Neutrophil (primary cell): ENCODE results near the gene MITF.

Source experiments
- H3K27ac ChIP-seq: fragments of 200-600 bp; sonication (generic); 2 replicates; pipeline ENCODE4 v1.5.1; 2016; ENCODE audit warnings: mild to moderate bottlenecking, moderate library complexity
- H3K27me3 ChIP-seq: fragments of 200-600 bp; sonication (generic); 2 replicates; pipeline ENCODE4 v1.6.0; 2016; ENCODE audit warnings: mild to moderate bottlenecking
- H3K36me3 ChIP-seq: fragments of 200-600 bp; sonication (generic); 2 replicates; pipeline ENCODE4 v1.5.1; 2017
- H3K4me1 ChIP-seq, 2 experiments: fragments of 200-600 bp in 1 of 2; sonication (generic) in 1 of 2; 1 replicate in 1 of 2; 2 replicates in 1 of 2; pipeline versions ENCODE4 v1.5.1 to v1.6.1; 2013 to 2016; ENCODE audit warnings: low read depth in 1 of 2, low read length in 1 of 2, mild to moderate bottlenecking in 1 of 2, moderate library complexity in 1 of 2; ENCODE audit not compliant: control insufficient read depth in 1 of 2, insufficient read depth in 1 of 2
- H3K4me3 ChIP-seq, 2 experiments: fragments of 200-600 bp in 1 of 2; sonication (generic) in 1 of 2; 1 replicate in 1 of 2; 2 replicates in 1 of 2; pipeline ENCODE4 v1.5.1; 2013 to 2016; ENCODE audit warnings: low read depth in 1 of 2, low read length in 1 of 2, mild to moderate bottlenecking in 1 of 2, moderate library complexity in 1 of 2
- H3K9me3 ChIP-seq: fragments of 200-600 bp; sonication (generic); 2 replicates; pipeline ENCODE4 v1.5.1; 2016
- TF ChIP-seq, protein P1 (sequence below): fragments of 200-600 bp; sonication (generic); IDR thresholded peaks from 2 replicates; pipeline ENCODE4 v1.5.1; 2016; ENCODE audit warnings: antibody characterized with exemption

Gene MITF

DNA sequence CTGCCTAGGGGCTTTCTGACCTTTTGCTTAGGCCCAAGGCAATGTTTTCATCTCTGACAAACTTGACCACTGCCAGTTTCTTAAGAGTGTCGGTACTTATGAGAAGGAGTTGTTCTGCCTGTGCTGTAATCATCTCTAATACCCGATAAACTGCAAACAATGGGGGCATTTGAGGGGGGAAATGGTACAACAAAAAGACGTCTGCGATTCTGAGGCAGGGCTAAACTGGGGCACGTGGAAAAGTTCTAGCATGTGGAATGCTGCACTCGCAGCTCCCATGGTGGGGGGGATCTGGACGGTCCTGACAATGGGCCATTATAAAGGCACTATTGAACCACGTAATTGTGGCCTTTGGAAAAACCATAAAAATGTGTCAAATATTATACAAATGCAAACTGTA, 187.1 kb downstream of the MITF start:
- no peaks in the 10 kb centered on the region for H3K36me3 ChIP-seq
- H3K9me3 ChIP-seq, result no peaks in the 10 kb centered on the region
- TF ChIP-seq, protein P1, sequence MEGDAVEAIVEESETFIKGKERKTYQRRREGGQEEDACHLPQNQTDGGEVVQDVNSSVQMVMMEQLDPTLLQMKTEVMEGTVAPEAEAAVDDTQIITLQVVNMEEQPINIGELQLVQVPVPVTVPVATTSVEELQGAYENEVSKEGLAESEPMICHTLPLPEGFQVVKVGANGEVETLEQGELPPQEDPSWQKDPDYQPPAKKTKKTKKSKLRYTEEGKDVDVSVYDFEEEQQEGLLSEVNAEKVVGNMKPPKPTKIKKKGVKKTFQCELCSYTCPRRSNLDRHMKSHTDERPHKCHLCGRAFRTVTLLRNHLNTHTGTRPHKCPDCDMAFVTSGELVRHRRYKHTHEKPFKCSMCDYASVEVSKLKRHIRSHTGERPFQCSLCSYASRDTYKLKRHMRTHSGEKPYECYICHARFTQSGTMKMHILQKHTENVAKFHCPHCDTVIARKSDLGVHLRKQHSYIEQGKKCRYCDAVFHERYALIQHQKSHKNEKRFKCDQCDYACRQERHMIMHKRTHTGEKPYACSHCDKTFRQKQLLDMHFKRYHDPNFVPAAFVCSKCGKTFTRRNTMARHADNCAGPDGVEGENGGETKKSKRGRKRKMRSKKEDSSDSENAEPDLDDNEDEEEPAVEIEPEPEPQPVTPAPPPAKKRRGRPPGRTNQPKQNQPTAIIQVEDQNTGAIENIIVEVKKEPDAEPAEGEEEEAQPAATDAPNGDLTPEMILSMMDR, result no peak
- H3K4me1 ChIP-seq, result no peaks in the 10 kb centered on the region
- no peak overlapping the region for H3K27ac ChIP-seq
- no peaks in the 10 kb centered on the region for H3K27me3 ChIP-seq
- H3K4me3 ChIP-seq, result no peak overlapping the region

DNA sequence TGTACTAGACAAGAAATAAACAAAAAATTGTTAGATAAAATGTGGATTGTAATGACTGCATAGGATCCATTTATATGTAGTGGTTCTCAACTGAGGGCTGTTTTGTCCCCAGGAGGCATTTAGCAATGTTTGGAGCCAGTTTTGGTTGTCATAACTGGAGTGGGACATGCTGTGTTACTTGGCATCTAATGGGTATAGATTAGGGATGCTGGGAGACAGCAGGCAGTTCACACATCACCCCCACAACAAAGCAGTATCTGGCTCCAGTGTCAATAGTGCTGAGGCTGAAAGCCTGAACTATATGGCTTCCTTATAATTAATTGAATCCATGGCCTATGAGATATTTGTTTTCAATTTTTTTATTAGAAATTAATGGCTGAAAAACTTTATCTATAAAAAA, 188.3 kb downstream of the MITF start:
- Histone ChIP-seq H3K4me3 (no peak overlapping the region), H3K27ac (no peak overlapping the region), H3K9me3 (no peaks in the 10 kb centered on the region), H3K4me1 (no peaks in the 10 kb centered on the region), H3K36me3 (no peaks in the 10 kb centered on the region), H3K27me3 (no peaks in the 10 kb centered on the region)
- TF ChIP-seq, protein P1, result no peak

DNA sequence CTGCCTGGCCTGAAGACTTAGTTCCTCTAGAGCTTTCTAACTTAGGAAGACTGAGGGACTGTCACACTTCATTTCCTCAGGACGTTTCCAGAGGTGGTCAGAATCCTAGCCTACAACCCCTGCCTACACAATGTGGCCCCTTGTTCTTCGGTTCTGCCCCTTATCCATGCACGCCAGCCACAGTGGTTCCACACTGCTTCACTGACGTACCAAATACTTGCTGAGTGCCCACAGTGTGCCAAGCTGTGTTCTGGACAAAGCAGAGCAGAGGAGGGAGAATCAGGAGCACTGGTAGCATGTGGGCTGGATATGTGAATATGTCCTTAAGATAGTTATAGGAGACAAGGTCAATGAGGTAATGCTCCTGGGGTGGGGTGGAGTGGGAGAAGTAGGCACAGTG, 189.8 kb downstream of the MITF start:
- H3K27ac ChIP-seq, result no peak overlapping the region
- H3K36me3 ChIP-seq, result no peaks in the 10 kb centered on the region
- no peaks in the 10 kb centered on the region for H3K4me1 ChIP-seq
- H3K27me3 ChIP-seq, result no peaks in the 10 kb centered on the region
- H3K4me3 ChIP-seq, result no peak overlapping the region
- TF ChIP-seq, protein P1, result no peak
- H3K9me3 ChIP-seq, result no peaks in the 10 kb centered on the region

DNA sequence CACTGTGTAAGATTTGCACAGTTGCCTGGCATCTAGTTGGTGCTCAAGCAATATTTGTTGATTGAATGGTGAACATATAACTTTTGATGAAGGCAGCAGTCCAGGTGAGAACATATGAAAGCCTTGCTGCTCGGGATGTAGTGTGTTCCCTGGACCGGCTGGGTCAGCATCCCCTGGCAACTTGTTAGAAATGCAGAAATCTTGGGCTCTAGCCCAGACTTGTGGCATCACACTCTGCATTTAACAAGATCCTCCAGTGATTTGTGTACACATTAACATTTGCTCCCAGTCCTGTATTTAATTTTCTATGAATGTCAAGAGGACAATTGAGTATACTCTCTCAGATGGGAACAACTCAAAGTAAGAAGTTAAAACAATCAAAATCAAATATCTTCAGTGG, 191.3 kb downstream of the MITF start:
- Histone ChIP-seq H3K36me3 (no peaks in the 10 kb centered on the region), H3K27ac (no peak overlapping the region), H3K9me3 (no peaks in the 10 kb centered on the region), H3K4me3 (no peak overlapping the region), H3K27me3 (no peaks in the 10 kb centered on the region), H3K4me1 (no peaks in the 10 kb centered on the region)
- TF ChIP-seq, protein P1, result no peak

DNA sequence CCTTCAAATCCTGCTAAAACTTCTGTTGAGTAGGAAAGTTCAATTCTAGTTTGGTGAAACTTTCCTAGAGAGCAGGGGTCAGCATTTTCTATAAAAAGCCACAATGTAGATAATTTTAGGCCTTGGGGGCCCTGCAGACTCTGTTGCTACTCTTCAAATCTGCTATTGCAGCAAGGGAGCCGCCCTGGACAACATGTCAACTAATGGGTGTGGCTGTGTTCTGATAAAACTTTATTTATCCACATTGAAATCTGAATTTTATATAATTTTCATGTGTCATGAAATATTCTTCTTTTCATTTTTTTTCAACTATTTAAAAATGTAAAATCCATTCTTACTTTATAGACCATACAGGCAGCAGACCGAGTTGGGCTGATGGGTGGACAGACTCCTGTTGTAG, 192.8 kb downstream of the MITF start:
- Histone ChIP-seq H3K27me3 (no peaks in the 10 kb centered on the region), H3K9me3 (no peaks in the 10 kb centered on the region), H3K4me1 (no peaks in the 10 kb centered on the region), H3K4me3 (no peak overlapping the region), H3K27ac (no peak overlapping the region), H3K36me3 (no peaks in the 10 kb centered on the region)
- TF ChIP-seq, protein P1, result no peak

DNA sequence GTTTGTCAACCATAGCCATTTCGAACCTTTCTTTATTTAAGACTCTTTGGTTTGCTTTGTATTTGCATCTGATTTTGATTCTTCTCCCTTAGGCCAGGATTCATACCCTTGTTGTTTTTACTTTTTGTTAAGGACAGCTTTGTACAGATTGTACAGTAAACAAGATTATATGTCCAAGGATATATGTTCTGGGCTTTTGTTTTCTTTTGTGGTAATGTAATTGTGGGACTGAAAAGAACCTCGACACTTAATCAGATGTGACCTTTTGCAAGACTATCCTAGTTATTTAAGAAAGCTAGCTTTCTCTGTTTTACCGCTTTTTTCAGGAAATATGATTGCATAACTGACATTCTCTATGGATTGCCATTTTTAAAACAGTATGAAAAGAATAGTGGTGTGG, 193.2 kb downstream of the MITF start:
- H3K9me3 ChIP-seq, result no peaks in the 10 kb centered on the region
- H3K4me3 ChIP-seq, result no peak overlapping the region
- TF ChIP-seq, protein P1, result no peak
- no peaks in the 10 kb centered on the region for H3K4me1 ChIP-seq
- no peak overlapping the region for H3K27ac ChIP-seq
- no peaks in the 10 kb centered on the region for H3K27me3 ChIP-seq
- H3K36me3 ChIP-seq, result no peaks in the 10 kb centered on the region
